Endothelial cell of umbilical vein (primary cell): ENCODE results near the gene PLAA. TPM values are rescaled to one million over a fixed set of nuclear protein-coding genes. Genes with fewer than 3 reads are reported as not detected.

ENCODE experiments used
- BruUV-seq: library from RNA; stranded (reverse); fragments of 400-500 nt; replicated peaks from 2 replicates; lab custom pipeline; 2021; lab: Mats Ljungman, UMichigan
- CTCF ChIA-PET: fragments of 300-600, 350-600 bp; sonication (Branson Sonifier 250); formaldehyde crosslinking; loops from one replicate; lab custom pipeline; 2021; ENCODE audit warnings: antibody characterized with exemption, inconsistent platforms; lab: Charles Lee
- POLR2A ChIA-PET: fragments of 300-600, 350-600 bp; sonication (Branson Sonifier 250); formaldehyde crosslinking; loops from one replicate; lab custom pipeline; 2021; ENCODE audit warnings: antibody characterized with exemption, inconsistent platforms; lab: Charles Lee
- DNase-seq: peaks from one replicate; pipeline ENCODE4 v3.0.0-alpha.2; 2011; ENCODE audit warnings: low read depth, low spot score
- FAIRE-seq: peaks from 2 replicates; lab custom pipeline; 2011; peaks lifted over from hg19 to GRCh38; lab: Jason Lieb, UNC
- H2AFZ ChIP-seq: 2 replicates; pipeline ENCODE4 v1.6.0; 2012; ENCODE audit warnings: low read depth, low read length, control low read depth, inconsistent platforms
- H3K27ac ChIP-seq: 2 replicates; pipeline ENCODE4 v1.5.1; 2011; ENCODE audit warnings: low read depth, mild to moderate bottlenecking, control low read depth, low read length, moderate library complexity; ENCODE audit not compliant: insufficient read depth
- H3K27me3 ChIP-seq, 2 experiments: 2 replicates each; pipeline versions ENCODE4 v1.6.0 to v1.6.1; 2011; ENCODE audit warnings: low read length in 2 of 2, mixed read lengths in 1 of 2; ENCODE audit not compliant: control insufficient read depth in 2 of 2, insufficient read depth in 2 of 2
- H3K36me3 ChIP-seq, 2 experiments: 2 replicates in 1 of 2; 3 replicates in 1 of 2; pipeline ENCODE4 v1.5.1; 2011; ENCODE audit warnings: low read length in 2 of 2, mild to moderate bottlenecking in 1 of 2, moderate library complexity in 1 of 2; ENCODE audit not compliant: control insufficient read depth in 2 of 2, insufficient read depth in 2 of 2; ENCODE audit errors: extremely low read depth in 1 of 2
- H3K4me1 ChIP-seq: 3 replicates; pipeline ENCODE4 v1.5.1; 2011; ENCODE audit warnings: mild to moderate bottlenecking, low read length; ENCODE audit not compliant: control insufficient read depth, insufficient read depth; ENCODE audit errors: extremely low read depth
- H3K4me2 ChIP-seq: 2 replicates; pipeline ENCODE4 v1.6.1; 2011; ENCODE audit warnings: low read length, control low read depth, mixed read lengths; ENCODE audit not compliant: insufficient read depth
- H3K4me3 ChIP-seq, 3 experiments: fragments of 200-600 bp in 1 of 3; sonication (generic), shearing (Covaris generic) in 1 of 3; replicated peaks in 1 of 3; 2 replicates each; pipeline ENCODE4 v1.5.1; 2011 to 2016; ENCODE audit warnings: control low read depth in 3 of 3, low read length in 3 of 3, mild to moderate bottlenecking in 2 of 3, inconsistent platforms in 1 of 3, low read depth in 1 of 3, moderate library complexity in 1 of 3; ENCODE audit not compliant: insufficient read depth in 1 of 3
- H3K79me2 ChIP-seq: 2 replicates; pipeline ENCODE4 v1.6.0; 2012; ENCODE audit warnings: low read length, inconsistent platforms; ENCODE audit not compliant: control insufficient read depth, insufficient read depth
- H3K9ac ChIP-seq: replicated peaks from 2 replicates; pipeline ENCODE3; 2011; ENCODE audit warnings: low read length, control low read depth; ENCODE audit not compliant: insufficient read depth; ENCODE audit errors: extremely low read depth
- H3K9me1 ChIP-seq: replicated peaks from 3 replicates; pipeline ENCODE4 v1.6.0; 2011; ENCODE audit warnings: mild to moderate bottlenecking, low read length; ENCODE audit not compliant: control insufficient read depth, insufficient read depth; ENCODE audit errors: extremely low read depth
- H3K9me3 ChIP-seq: replicated peaks from 2 replicates; pipeline ENCODE4 v1.5.1; 2012; ENCODE audit warnings: low read length, inconsistent platforms; ENCODE audit not compliant: control insufficient read depth, insufficient read depth
- H4K20me1 ChIP-seq: replicated peaks from 2 replicates; pipeline ENCODE3; 2011; ENCODE audit warnings: mild to moderate bottlenecking, low read length; ENCODE audit not compliant: control insufficient read depth, insufficient read depth; ENCODE audit errors: extremely low read depth
- CTCF ChIP-seq, 2 donors: IDR thresholded peaks; 1 replicate in 1 of 2; 2 replicates in 1 of 2; pipeline ENCODE4 v1.5.1; 2011; ENCODE audit warnings: low read length in 2 of 2, mild to moderate bottlenecking in 2 of 2, moderate library complexity in 2 of 2, control low read depth in 1 of 2, inconsistent platforms in 1 of 2, low read depth in 1 of 2; ENCODE audit not compliant: insufficient read depth in 1 of 2; ENCODE audit errors: extremely low read depth in 1 of 2
- EZH2 ChIP-seq: IDR thresholded peaks from 2 replicates; pipeline ENCODE4 v1.6.1; 2012; ENCODE audit warnings: borderline replicate concordance, low read depth, mild to moderate bottlenecking, moderate library complexity, low read length, inconsistent platforms; ENCODE audit not compliant: severe bottlenecking
- GATA2 ChIP-seq: IDR thresholded peaks from 2 replicates; pipeline ENCODE4 v1.7.0; 2011; ENCODE audit warnings: low read depth, mild to moderate bottlenecking, moderate library complexity, mixed read lengths, low read length; ENCODE audit not compliant: insufficient read length, insufficient read depth
- MAX ChIP-seq: IDR thresholded peaks from 2 replicates; pipeline ENCODE4 v1.6.1; 2011; ENCODE audit not compliant: insufficient read depth, insufficient read length
- MYC ChIP-seq: IDR thresholded peaks from one replicate; pipeline ENCODE4 v1.6.1; 2011; ENCODE audit warnings: mild to moderate bottlenecking, low read depth, low read length
- POLR2A ChIP-seq: IDR thresholded peaks from 2 replicates; pipeline ENCODE4 v1.6.1; 2012; ENCODE audit warnings: low read depth, mild to moderate bottlenecking, control low read depth, low read length
- POLR2AphosphoS5 ChIP-seq: IDR thresholded peaks from 2 replicates; pipeline ENCODE4 v1.6.1; 2012; ENCODE audit warnings: low read depth, mild to moderate bottlenecking, control low read depth, low read length, moderate library complexity; ENCODE audit not compliant: insufficient read depth
- dilution Hi-C: fragments of 300-500 bp; cut with MboI; formaldehyde crosslinking; loops from one replicate; pipeline ENCODE4 v1.15.0; 2019; ENCODE audit warnings: low sequenced_read_pairs; ENCODE audit not compliant: extremely low pct_ligation_motif_present
- intact Hi-C: fragments of 100-400 bp; cut with micrococcal nuclease; formaldehyde crosslinking; loops from one replicate; pipeline ENCODE4 v1.10.0; 2022
- polyA plus RNA-seq, 4 experiments: library from polyadenylated mRNA; depleted of rRNA in 3 of 4; stranded (reverse) in 3 of 4; unstranded in 1 of 4; fragments of >200 nt; gene quantifications; 2 replicates each; pipeline versions ENCODE4 v1.2.1 to v1.2.3, GENCODE V29; 2011 to 2012; ENCODE audit warnings: missing spikeins in 1 of 4
- total RNA-seq: library from RNA; stranded (reverse); gene quantifications from 2 replicates; pipeline ENCODE4 v1.2.3, GENCODE V29; 2021

PLAA gene
- total and polyA plus RNA-seq, 2 donors (not counting 3 experiments of a cell fraction or from before 2014, with no cell fraction given): 15.6 to 36.9 TPM

GRCh38 chr9:26940779-26941178 lies 6.3 kb downstream of the PLAA start:
- Histone ChIP-seq H3K79me2 (peaks cover 97% of the 10 kb centered on the region), H3K4me3 (no peak overlapping the region), H3K4me2 (no peak overlapping the region), H4K20me1 (peaks cover 5% of the 10 kb centered on the region), H3K4me1 (peaks cover 9% of the 10 kb centered on the region), H2AFZ (no peak overlapping the region), H3K27me3 (no peaks in the 10 kb centered on the region), H3K36me3 (no peaks in the 10 kb centered on the region), H3K9me3 (no peaks in the 10 kb centered on the region), H3K9me1 (no peaks in the 10 kb centered on the region), H3K9ac (no peak overlapping the region), H3K27ac (no peak overlapping the region)
- DNase-seq (no peak), FAIRE-seq (no peak)
- intact Hi-C loops: no loop called here
- TF ChIP-seq POLR2AphosphoS5: no peak
- no peak for TF ChIP-seq EZH2
- no peak for TF ChIP-seq POLR2A
- TF ChIP-seq GATA2: no peak
- TF ChIP-seq CTCF (IDR thresholded peaks at IDR 0.05; ENCODE audit: extremely low read depth in 1 of 2, insufficient read depth in 1 of 2, low read depth in 1 of 2, low read length in 2 of 2): no peak
- no peak for TF ChIP-seq MAX
- TF ChIP-seq MYC: no peak
- ChIA-PET CTCF (no interaction called here), POLR2A (no interaction called here)
- BruUV-seq: no TSS peak
- dilution Hi-C loops: no loop called here
